Activated T-cell treated with anti-CD3 and anti-CD28 coated beads, Interleukin-2, amount 50 U/mL, for 4 hours (primary cell): Measurements from ENCODE around the gene ACO2. TPM values are rescaled to one million over a fixed set of nuclear protein-coding genes. Genes with fewer than 3 reads are reported as not detected.

Experiments used
- ATAC-seq, 2 donors: fragments of 200-7000 bp; cut with Tn5 transposase; one replicate each; pipeline ENCODE4 v1.10.0; 2021
- DNase-seq: peaks from one replicate; pipeline ENCODE4 v3.0.0-alpha.2; 2020
- H3K27me3 Mint-ChIP-seq: one replicate; pipeline ENCODE4 v1.8.0; 2021; ENCODE audit warnings: low read depth, mixed read lengths
- H3K36me3 Mint-ChIP-seq: one replicate; pipeline ENCODE4 v1.8.0; 2022; ENCODE audit warnings: mixed read lengths; ENCODE audit not compliant: insufficient read depth
- H3K4me1 Mint-ChIP-seq: one replicate; pipeline ENCODE4 v1.8.0; 2021; ENCODE audit warnings: low read depth, mixed read lengths
- H3K4me3 Mint-ChIP-seq: one replicate; pipeline ENCODE4 v1.8.0; 2021; ENCODE audit warnings: mild to moderate bottlenecking, moderate library complexity, mixed read lengths
- H3K9me3 Mint-ChIP-seq: one replicate; pipeline ENCODE4 v1.8.0; 2021; ENCODE audit warnings: mixed read lengths
- total RNA-seq, 3 donors: library from RNA; stranded (reverse); gene quantifications; one replicate each; pipeline ENCODE4 v1.2.1, GENCODE V29; 2021

The ACO2 gene
- total RNA-seq, 3 donors from 2014 or later: 128 to 133 (median 130) TPM

DNA sequence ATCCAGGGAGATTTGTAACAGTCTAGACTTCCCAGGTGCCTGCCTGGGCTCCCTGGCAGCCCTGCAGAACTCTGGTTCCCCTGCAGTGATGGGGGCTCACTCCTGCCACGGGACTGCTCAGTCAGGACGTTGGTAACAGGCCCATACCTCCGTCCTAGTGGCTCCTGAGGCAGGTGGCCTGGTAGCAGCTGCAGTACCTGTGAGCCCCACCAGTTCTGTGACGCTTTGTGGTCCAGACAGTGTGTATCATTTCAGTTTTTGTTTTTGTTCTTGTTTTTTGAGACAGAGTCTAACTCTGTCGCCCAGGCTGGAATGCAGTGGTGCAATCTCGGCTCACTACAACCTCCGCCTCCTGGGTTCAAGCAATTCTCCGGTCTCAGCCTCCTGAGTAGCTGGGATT is 47.5 kb downstream of the ACO2 start:
- DNase-seq: no peak
- no peak overlapping the region for H3K4me3 Mint-ChIP-seq
- H3K36me3 Mint-ChIP-seq: peaks cover 18% of the 10 kb centered on the region

GRCh38 chr22:41517172-41518047 is 48.5 kb downstream of the ACO2 start:
- Mint-ChIP-seq H3K9me3 (no peaks in the 10 kb centered on the region), H3K4me1 (peaks cover 2% of the 10 kb centered on the region), H3K36me3 (peaks cover 15% of the 10 kb centered on the region), H3K4me3 (no peak overlapping the region), H3K27me3 (no peaks in the 10 kb centered on the region)
- peak; percentile 80 to 82 for ATAC-seq
- DNase-seq: peak; percentile 37

More for the DNA sequence above, 47.5 kb downstream of the ACO2 start:
- no peaks in the 10 kb centered on the region for H3K27me3 Mint-ChIP-seq
- no peak for ATAC-seq
- no peaks in the 10 kb centered on the region for H3K9me3 Mint-ChIP-seq
- peaks cover 2% of the 10 kb centered on the region for H3K4me1 Mint-ChIP-seq

DNA sequence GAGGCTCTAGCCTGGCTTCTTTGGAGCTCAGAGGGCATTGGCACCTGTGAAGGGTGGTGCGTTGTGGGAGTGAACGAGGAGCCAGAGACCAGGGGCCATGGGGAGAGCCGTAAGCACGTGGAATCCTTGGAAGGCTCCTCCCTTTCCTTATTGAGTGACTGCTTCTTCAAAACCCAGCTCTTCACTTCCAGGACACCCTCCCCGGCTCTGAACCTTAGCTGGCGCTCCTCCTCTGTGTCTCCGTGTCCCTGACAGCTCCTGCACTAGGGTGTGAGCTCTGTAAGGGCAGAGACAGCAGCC is 49.1 kb downstream of the ACO2 start:
- no peak overlapping the region for H3K4me3 Mint-ChIP-seq
- no peak for DNase-seq
- H3K9me3 Mint-ChIP-seq: no peaks in the 10 kb centered on the region
- peaks cover 5% of the 10 kb centered on the region for H3K4me1 Mint-ChIP-seq
- ATAC-seq: no peak
- H3K36me3 Mint-ChIP-seq: peaks cover 15% of the 10 kb centered on the region
- H3K27me3 Mint-ChIP-seq: no peaks in the 10 kb centered on the region

- ATAC-seq: no peak
- H3K4me1 Mint-ChIP-seq: peaks cover 16% of the 10 kb centered on the region
Observed at GRCh38 chr22:41521126-41521525, 52.2 kb downstream of the ACO2 start.

DNA sequence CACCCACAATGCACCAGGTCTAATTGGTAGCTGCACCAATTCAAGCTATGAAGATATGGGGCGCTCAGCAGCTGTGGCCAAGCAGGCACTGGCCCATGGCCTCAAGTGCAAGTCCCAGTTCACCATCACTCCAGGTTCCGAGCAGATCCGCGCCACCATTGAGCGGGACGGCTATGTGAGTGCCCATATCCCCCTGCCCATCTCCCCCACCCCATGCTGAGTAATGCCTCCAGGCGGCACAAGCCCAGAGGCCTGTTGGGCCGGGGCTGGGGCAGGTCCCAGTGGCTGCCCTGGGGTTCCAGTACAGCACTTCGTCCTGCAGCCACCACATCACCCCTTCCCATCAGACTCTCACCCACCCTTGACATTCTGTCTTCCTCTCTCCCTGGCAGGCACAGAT is 53.9 kb downstream of the ACO2 start:
- peaks cover 15% of the 10 kb centered on the region for H3K4me1 Mint-ChIP-seq
- H3K9me3 Mint-ChIP-seq: no peaks in the 10 kb centered on the region
- H3K27me3 Mint-ChIP-seq: no peaks in the 10 kb centered on the region
- ATAC-seq (no peak), DNase-seq (no peak)
- no peaks in the 10 kb centered on the region for H3K36me3 Mint-ChIP-seq
- H3K4me3 Mint-ChIP-seq: no peak overlapping the region

More at GRCh38 chr22:41521126-41521525, 52.2 kb downstream of the ACO2 start:
- Mint-ChIP-seq H3K4me3 (no peak overlapping the region), H3K36me3 (peaks cover 4% of the 10 kb centered on the region), H3K27me3 (no peaks in the 10 kb centered on the region), H3K9me3 (no peaks in the 10 kb centered on the region)
- DNase-seq: no peak

GRCh38 chr22:41523464-41524221 is 54.7 kb downstream of the ACO2 start:
- DNase-seq (no peak), ATAC-seq (no peak)
- H3K4me3 Mint-ChIP-seq: no peak overlapping the region
- H3K27me3 Mint-ChIP-seq: no peaks in the 10 kb centered on the region
- H3K4me1 Mint-ChIP-seq: peaks cover 15% of the 10 kb centered on the region
- peaks cover 2% of the 10 kb centered on the region for H3K36me3 Mint-ChIP-seq
- H3K9me3 Mint-ChIP-seq: no peaks in the 10 kb centered on the region

- H3K9me3 Mint-ChIP-seq: no peaks in the 10 kb centered on the region
- peaks cover 5% of the 10 kb centered on the region for H3K36me3 Mint-ChIP-seq
- DNase-seq: no peak
- H3K27me3 Mint-ChIP-seq: no peaks in the 10 kb centered on the region
- H3K4me1 Mint-ChIP-seq: peaks cover 15% of the 10 kb centered on the region
- H3K4me3 Mint-ChIP-seq: no peak overlapping the region
- ATAC-seq: no peak
Observed at GRCh38 chr22:41524251-41524661, 55.3 kb downstream of the ACO2 start.

DNA sequence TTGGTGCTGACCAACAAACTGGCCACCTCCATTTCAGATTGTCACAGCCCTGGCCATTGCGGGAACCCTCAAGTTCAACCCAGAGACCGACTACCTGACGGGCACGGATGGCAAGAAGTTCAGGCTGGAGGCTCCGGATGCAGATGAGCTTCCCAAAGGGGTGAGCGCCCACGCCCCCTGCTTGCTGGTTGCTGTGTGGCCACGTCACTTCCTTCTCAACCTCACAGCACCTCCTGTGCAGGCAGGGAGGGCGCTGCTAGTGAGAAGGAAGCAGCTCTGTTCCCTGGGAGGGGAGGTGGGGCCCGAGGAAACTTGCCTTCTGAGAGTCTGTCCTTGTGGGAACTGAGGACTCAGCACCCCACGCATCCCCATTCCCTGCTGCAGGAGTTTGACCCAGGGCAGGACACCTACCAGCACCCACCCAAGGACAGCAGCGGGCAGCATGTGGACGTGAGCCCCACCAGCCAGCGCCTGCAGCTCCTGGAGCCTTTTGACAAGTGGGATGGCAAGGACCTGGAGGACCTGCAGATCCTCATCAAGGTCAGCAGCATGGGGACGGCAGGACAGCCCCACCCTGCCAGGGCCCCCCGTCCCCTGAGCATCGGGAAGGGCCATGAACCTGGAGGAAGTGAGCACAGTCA is 56.0 kb downstream of the ACO2 start:
- ATAC-seq: peak; percentile 67 to 81
- H3K9me3 Mint-ChIP-seq: no peaks in the 10 kb centered on the region
- H3K27me3 Mint-ChIP-seq: no peaks in the 10 kb centered on the region
- peak overlapping the region; percentile 20 for H3K4me3 Mint-ChIP-seq
- peak; percentile 64 for DNase-seq
- H3K36me3 Mint-ChIP-seq: peaks cover 5% of the 10 kb centered on the region
- peaks cover 15% of the 10 kb centered on the region for H3K4me1 Mint-ChIP-seq

GRCh38 chr22:41525450-41526225 is 56.7 kb downstream of the ACO2 start:
- no peak for ATAC-seq
- DNase-seq: no peak
- H3K4me1 Mint-ChIP-seq: peaks cover 15% of the 10 kb centered on the region
- no peaks in the 10 kb centered on the region for H3K9me3 Mint-ChIP-seq
- H3K27me3 Mint-ChIP-seq: no peaks in the 10 kb centered on the region
- peaks cover 6% of the 10 kb centered on the region for H3K36me3 Mint-ChIP-seq
- peak overlapping the region; percentile 20 for H3K4me3 Mint-ChIP-seq

- Mint-ChIP-seq H3K9me3 (no peaks in the 10 kb centered on the region), H3K4me1 (peaks cover 15% of the 10 kb centered on the region), H3K36me3 (peaks cover 10% of the 10 kb centered on the region), H3K4me3 (no peak overlapping the region), H3K27me3 (no peaks in the 10 kb centered on the region)
- DNase-seq: no peak
- no peak for ATAC-seq
Observed at GRCh38 chr22:41526226-41526829, 57.4 kb downstream of the ACO2 start.

DNA sequence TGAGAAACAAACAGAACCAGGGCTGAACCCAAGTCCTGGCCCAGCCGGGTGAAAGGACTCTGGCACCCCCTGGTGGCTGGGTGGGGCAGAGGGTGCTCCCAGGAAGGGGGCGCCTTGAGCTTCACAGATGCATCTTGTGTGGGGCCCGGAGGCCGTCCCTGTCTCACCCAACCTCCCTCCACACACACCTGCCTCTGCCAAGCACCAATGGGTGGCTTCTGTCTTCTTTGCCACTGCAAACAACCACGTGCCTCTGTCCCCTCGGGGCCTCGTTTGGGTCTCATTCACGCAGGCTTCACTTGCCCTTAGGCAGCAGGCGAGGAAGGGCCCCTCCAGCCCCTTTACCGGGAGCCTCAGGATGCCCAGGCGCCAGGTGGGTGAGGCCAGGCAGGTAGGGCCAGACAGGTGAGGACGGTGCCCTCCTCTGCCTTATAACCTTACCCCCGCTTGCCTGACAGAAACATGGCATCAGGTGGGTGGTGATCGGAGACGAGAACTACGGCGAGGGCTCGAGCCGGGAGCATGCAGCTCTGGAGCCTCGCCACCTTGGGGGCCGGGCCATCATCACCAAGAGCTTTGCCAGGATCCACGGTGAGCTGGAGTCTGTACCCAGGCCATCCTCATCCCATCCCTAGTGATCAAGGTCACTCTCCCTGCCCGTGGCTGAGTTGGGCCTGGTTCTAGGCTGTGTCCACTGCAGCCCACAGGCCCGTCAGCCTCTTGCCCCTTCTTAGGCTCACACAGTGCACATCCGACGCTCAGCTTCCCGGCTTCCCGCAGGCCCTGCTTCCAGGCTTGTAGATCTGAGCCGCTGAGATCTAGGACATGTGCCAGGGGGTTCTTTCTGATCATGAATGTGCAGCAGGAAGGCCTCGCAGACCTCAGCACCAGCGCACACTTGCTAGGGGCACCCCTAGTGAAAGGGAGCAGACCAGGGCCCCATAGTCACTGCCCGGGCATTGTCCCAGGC is 58.2 kb downstream of the ACO2 start:
- Mint-ChIP-seq H3K4me3 (no peak overlapping the region), H3K9me3 (no peaks in the 10 kb centered on the region), H3K36me3 (peaks cover 10% of the 10 kb centered on the region), H3K27me3 (no peaks in the 10 kb centered on the region), H3K4me1 (peaks cover 15% of the 10 kb centered on the region)
- DNase-seq (peak; percentile 68), ATAC-seq (peak; percentile 62 to 64)

DNA sequence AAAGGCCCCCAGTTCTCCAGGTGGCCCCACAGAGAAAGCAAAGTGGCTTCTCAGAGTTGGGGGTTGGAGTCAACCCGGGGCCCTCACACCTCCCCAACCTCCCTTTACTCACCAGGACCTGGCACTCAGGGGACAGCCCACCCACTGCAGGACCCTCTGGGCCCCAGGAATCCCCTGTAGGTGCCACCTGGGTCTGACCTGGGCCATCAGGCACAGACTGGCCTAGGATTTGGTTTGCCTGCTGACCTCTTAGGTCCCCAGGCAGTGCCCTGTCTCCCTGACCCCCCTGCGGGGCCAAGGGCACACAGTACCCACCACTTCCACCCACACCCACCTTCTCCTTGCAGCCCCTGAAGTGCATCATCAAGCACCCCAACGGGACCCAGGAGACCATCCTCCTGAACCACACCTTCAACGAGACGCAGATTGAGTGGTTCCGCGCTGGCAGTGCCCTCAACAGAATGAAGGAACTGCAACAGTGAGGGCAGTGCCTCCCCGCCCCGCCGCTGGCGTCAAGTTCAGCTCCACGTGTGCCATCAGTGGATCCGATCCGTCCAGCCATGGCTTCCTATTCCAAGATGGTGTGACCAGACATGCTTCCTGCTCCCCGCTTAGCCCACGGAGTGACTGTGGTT is 59.3 kb downstream of the ACO2 start:
- no peak for ATAC-seq
- no peak for DNase-seq
- no peaks in the 10 kb centered on the region for H3K27me3 Mint-ChIP-seq
- no peak overlapping the region for H3K4me3 Mint-ChIP-seq
- peaks cover 13% of the 10 kb centered on the region for H3K4me1 Mint-ChIP-seq
- H3K9me3 Mint-ChIP-seq: no peaks in the 10 kb centered on the region
- H3K36me3 Mint-ChIP-seq: peaks cover 10% of the 10 kb centered on the region
